Gastroesophageal sphincter (tissue), 3 donors: Measurements from ENCODE around the gene GRAMD2B.

Experiments used
- CTCF ChIP-seq, 4 experiments: fragments of 200-600 bp in 2 of 4; fragments of 450-650 bp in 2 of 4; sonication (generic) in 1 of 4; IDR thresholded peaks; one replicate each; pipeline ENCODE4 v1.5.1; 2017 to 2019; ENCODE audit warnings: antibody characterized with exemption in 4 of 4, mild to moderate bottlenecking in 2 of 4, moderate library complexity in 2 of 4
- POLR2A ChIP-seq, 2 donors: fragments of 450-650 bp; IDR thresholded peaks; one replicate each; pipeline ENCODE4 v1.6.1; 2017; ENCODE audit warnings: antibody characterized with exemption in 2 of 2, mild to moderate bottlenecking in 2 of 2, moderate library complexity in 1 of 2

GRCh38 chr5:126519637-126520592 lies 96.7 kb downstream of the GRAMD2B start:
- TF ChIP-seq CTCF (IDR thresholded peaks at IDR 0.05): no peak
- TF ChIP-seq POLR2A (IDR thresholded peaks at IDR 0.05): no peak
